ENCODE measurements around the gene COL18A1.

DNA sequence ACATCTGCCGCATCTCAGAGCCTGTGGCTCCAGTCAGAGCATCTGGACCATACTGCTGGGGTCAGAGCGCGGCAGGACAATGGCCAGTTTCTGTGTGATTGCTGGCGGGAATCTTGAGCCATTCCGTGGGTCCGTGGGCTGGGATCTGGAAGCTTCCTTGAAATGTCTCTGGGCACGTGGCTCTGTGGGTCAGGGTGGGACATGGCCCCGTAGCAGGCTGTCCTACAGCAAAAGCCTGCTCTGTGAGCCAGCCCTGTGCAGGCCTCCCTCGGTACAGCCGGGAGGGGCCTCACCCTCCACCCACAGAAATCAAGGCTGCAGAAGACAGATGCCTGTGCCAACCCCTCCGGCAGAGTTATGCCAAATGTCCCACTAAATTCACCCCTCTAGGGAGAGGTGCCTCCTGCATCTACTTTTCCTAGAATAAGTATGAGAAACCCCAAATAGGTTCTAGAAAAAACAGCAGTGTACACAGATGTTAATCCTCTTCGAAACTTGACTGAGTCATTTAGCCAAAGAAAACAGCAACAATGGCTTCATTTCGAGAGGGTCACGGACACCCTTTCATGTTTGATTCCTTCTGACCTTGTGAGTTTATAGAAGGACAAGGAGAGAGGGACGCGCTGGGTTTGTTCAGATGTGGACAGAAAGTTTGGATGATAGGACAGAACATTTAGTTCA, 27.8 kb downstream of the COL18A1 start:
- TF ChIP-seq, protein P1, sequence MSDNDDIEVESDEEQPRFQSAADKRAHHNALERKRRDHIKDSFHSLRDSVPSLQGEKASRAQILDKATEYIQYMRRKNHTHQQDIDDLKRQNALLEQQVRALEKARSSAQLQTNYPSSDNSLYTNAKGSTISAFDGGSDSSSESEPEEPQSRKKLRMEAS (IDR thresholded peaks at IDR 0.05; ENCODE audit: low read depth) = no peak
- TF ChIP-seq CTCF (IDR thresholded peaks at IDR 0.05) (no peak), POLR2AphosphoS5 (IDR thresholded peaks at IDR 0.05; ENCODE audit: low read depth, low read length) (no peak), REST (IDR thresholded peaks at IDR 0.05; ENCODE audit: low read depth, low read length) (no peak), CHD2 (IDR thresholded peaks at IDR 0.05; ENCODE audit: low read length, partially characterized antibody) (no peak), TAF1 (IDR thresholded peaks at IDR 0.05; ENCODE audit: borderline replicate concordance, low read depth, low read length) (no peak), RAD21 (IDR thresholded peaks at IDR 0.05; ENCODE audit: low read length) (no peak), SIN3A (IDR thresholded peaks at IDR 0.05; ENCODE audit: borderline replicate concordance, low read depth, low read length) (no peak), GABPA (IDR thresholded peaks at IDR 0.05; ENCODE audit: low read depth) (no peak)
